CD8-positive, alpha-beta memory T cell (primary cell): ENCODE results near the gene MACROH2A1. TPM values are rescaled to one million over a fixed set of nuclear protein-coding genes. Genes with fewer than 3 reads are reported as not detected.

ENCODE experiments used
- CTCF ChIA-PET: fragments of 350-600 bp; sonication (Branson Sonifier 250); formaldehyde crosslinking; loops from one replicate; lab custom pipeline; 2021; ENCODE audit warnings: antibody characterized with exemption; lab: Charles Lee
- POLR2A ChIA-PET: fragments of 350-600 bp; sonication (Branson Sonifier 250); formaldehyde crosslinking; loops from one replicate; lab custom pipeline; 2021; ENCODE audit warnings: antibody characterized with exemption; lab: Charles Lee
- DNase-seq, 5 donors: peaks; one replicate each; pipeline versions ENCODE4 v3.0.0 to v3.0.0-alpha.2; 2020 to 2022; ENCODE audit warnings: mixed read lengths in 1 of 5
- H3K27ac ChIP-seq: one replicate; pipeline ENCODE4 v1.7.0; 2013; ENCODE audit warnings: low read depth, mild to moderate bottlenecking, low read length, moderate library complexity
- H3K27me3 ChIP-seq: 2 replicates; pipeline ENCODE4 v1.7.0; 2013; ENCODE audit warnings: low read length, mild to moderate bottlenecking; ENCODE audit not compliant: insufficient read depth, poor library complexity, severe bottlenecking
- H3K36me3 ChIP-seq: 2 replicates; pipeline ENCODE4 v1.7.0; 2013; ENCODE audit warnings: mild to moderate bottlenecking, low read length, moderate library complexity; ENCODE audit not compliant: insufficient read depth
- H3K4me1 ChIP-seq: 2 replicates; pipeline ENCODE4 v1.7.0; 2013; ENCODE audit warnings: mild to moderate bottlenecking, low read length, moderate library complexity; ENCODE audit not compliant: insufficient read depth
- H3K4me3 ChIP-seq: 2 replicates; pipeline ENCODE4 v1.7.0; 2013; ENCODE audit warnings: mild to moderate bottlenecking, low read length
- H3K9me3 ChIP-seq: 2 replicates; pipeline ENCODE4 v1.7.0; 2013; ENCODE audit warnings: mild to moderate bottlenecking, low read length
- H3K27ac Mint-ChIP-seq, 8 donors: one replicate each; pipeline ENCODE4 v1.8.0; 2020 to 2021; ENCODE audit warnings: mixed read lengths in 8 of 8, mild to moderate bottlenecking in 6 of 8, inconsistent platforms in 3 of 8, moderate library complexity in 3 of 8
- H3K27me3 Mint-ChIP-seq, 2 donors: one replicate each; pipeline ENCODE4 v1.8.0; 2020 to 2021; ENCODE audit warnings: mixed read lengths in 2 of 2, mild to moderate bottlenecking in 1 of 2, moderate library complexity in 1 of 2
- H3K36me3 Mint-ChIP-seq, 3 donors: one replicate each; pipeline ENCODE4 v1.8.0; 2020 to 2021; ENCODE audit warnings: mixed read lengths in 3 of 3, inconsistent platforms in 1 of 3, mild to moderate bottlenecking in 1 of 3
- H3K4me1 Mint-ChIP-seq, 3 donors: one replicate each; pipeline ENCODE4 v1.8.0; 2020 to 2021; ENCODE audit warnings: mixed read lengths in 3 of 3, inconsistent platforms in 1 of 3, mild to moderate bottlenecking in 1 of 3
- H3K4me3 Mint-ChIP-seq, 7 donors: one replicate each; pipeline ENCODE4 v1.8.0; 2020 to 2021; ENCODE audit warnings: mixed read lengths in 7 of 7, mild to moderate bottlenecking in 6 of 7, moderate library complexity in 4 of 7, inconsistent platforms in 2 of 7
- H3K9me3 Mint-ChIP-seq, 5 donors: one replicate each; pipeline ENCODE4 v1.8.0; 2020 to 2022; ENCODE audit warnings: mixed read lengths in 5 of 5, mild to moderate bottlenecking in 3 of 5, moderate library complexity in 2 of 5, inconsistent platforms in 1 of 5
- polyA plus RNA-seq: library from polyadenylated mRNA; unstranded; fragments of 300-500 nt; fragmentation: Illumina TruSeq; gene quantifications from one replicate; pipeline ENCODE4 v1.2.3, GENCODE V29; 2021
- total RNA-seq, 2 experiments: library from RNA; stranded (reverse); gene quantifications; one replicate each; pipeline ENCODE4 v1.2.3, GENCODE V29; 2021

The MACROH2A1 gene
- total and polyA plus RNA-seq, 3 experiments from 2014 or later = 112 to 202 (median 199) TPM

- Mint-ChIP-seq H3K4me1 (peaks cover 49 to 72% (median 50%) of the 10 kb centered on the region in 3 donors), H3K27me3 (no peaks in the 10 kb centered on the region), H3K4me3 (peak overlapping the region in 1 of 7 donors; percentile 27), H3K27ac (peak overlapping the region in 2 of 8 donors; percentile 15 to 51), H3K9me3 (no peaks in the 10 kb centered on the region), H3K36me3 (peaks cover 13 to 93% (median 27%) of the 10 kb centered on the region in 3 donors)
- H3K27me3 ChIP-seq = no peaks in the 10 kb centered on the region
- H3K27ac ChIP-seq = no peak overlapping the region
- no peak for DNase-seq
- ChIA-PET POLR2A (no interaction called here), CTCF (no interaction called here)
- no peak overlapping the region for H3K4me3 ChIP-seq
- H3K36me3 ChIP-seq = peaks cover 24% of the 10 kb centered on the region
- H3K4me1 ChIP-seq = peaks cover 11% of the 10 kb centered on the region
- H3K9me3 ChIP-seq = no peaks in the 10 kb centered on the region
Measured at GRCh38 chr5:135385576-135385975, 13.5 kb downstream of the MACROH2A1 start.

GRCh38 chr5:135384898-135385297 lies 14.1 kb downstream of the MACROH2A1 start:
- H3K9me3 ChIP-seq = no peaks in the 10 kb centered on the region
- no peak overlapping the region for H3K4me3 ChIP-seq
- no peaks in the 10 kb centered on the region for H3K27me3 ChIP-seq
- POLR2A ChIA-PET = no interaction called here
- H3K36me3 ChIP-seq = peaks cover 30% of the 10 kb centered on the region
- no peak for DNase-seq
- no peaks in the 10 kb centered on the region for H3K27me3 Mint-ChIP-seq
- H3K4me1 Mint-ChIP-seq = peaks cover 43 to 67% (median 44%) of the 10 kb centered on the region in 3 donors
- peaks cover 9% of the 10 kb centered on the region for H3K4me1 ChIP-seq
- H3K27ac Mint-ChIP-seq = no peak overlapping the region
- no peak overlapping the region for H3K27ac ChIP-seq
- no peak overlapping the region for H3K4me3 Mint-ChIP-seq
- CTCF ChIA-PET = no interaction called here
- no peaks in the 10 kb centered on the region for H3K9me3 Mint-ChIP-seq
- peaks cover 13 to 94% (median 31%) of the 10 kb centered on the region in 3 donors for H3K36me3 Mint-ChIP-seq

DNA sequence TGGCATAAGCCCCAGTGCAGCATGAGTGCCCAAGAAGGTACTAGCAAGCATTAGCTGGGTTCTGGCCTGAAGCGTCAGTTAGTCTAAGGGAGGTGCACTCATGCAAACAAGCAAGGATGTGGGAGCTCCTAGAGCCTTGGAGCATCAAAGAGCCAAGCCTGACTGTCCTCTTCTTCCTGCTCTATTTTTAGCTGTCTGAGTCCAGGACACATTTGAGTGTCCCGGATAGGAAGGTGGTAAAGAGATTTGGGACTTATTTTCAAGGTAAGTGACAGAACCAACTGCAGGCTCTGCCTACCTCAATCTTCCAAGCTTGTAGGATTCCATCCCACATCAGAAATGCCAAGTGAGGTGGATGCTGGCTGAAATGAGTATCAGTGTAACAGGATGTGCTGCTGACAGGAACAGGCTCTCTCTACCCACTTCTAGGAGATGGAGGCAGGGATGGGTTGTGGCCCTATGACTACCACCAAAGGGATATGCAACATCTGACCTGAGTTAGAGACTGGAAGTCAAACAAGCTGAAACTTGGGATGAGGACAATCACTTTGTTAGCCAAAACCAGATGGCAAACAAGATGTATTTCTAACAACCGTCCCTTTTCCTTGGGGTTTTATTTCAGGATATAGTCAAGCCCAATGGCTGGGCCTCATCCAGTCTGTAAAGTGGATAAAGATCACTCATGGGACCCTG lies 15.1 kb downstream of the MACROH2A1 start:
- H3K27ac Mint-ChIP-seq = peak overlapping the region in 1 of 8 donors; percentile 72
- no peak overlapping the region for H3K4me3 ChIP-seq
- peaks cover 13 to 94% (median 36%) of the 10 kb centered on the region in 3 donors for H3K36me3 Mint-ChIP-seq
- no peaks in the 10 kb centered on the region for H3K9me3 ChIP-seq
- H3K27me3 Mint-ChIP-seq = no peaks in the 10 kb centered on the region
- H3K27me3 ChIP-seq = no peaks in the 10 kb centered on the region
- ChIA-PET POLR2A (no interaction called here), CTCF (no interaction called here)
- H3K4me1 Mint-ChIP-seq = peaks cover 38 to 60% (median 38%) of the 10 kb centered on the region in 3 donors
- no peak overlapping the region for H3K27ac ChIP-seq
- no peak for DNase-seq
- H3K36me3 ChIP-seq = peaks cover 38% of the 10 kb centered on the region
- H3K4me1 ChIP-seq = peaks cover 9% of the 10 kb centered on the region
- H3K9me3 Mint-ChIP-seq = no peaks in the 10 kb centered on the region
- no peak overlapping the region for H3K4me3 Mint-ChIP-seq

GRCh38 chr5:135382981-135383380 lies 16.1 kb downstream of the MACROH2A1 start:
- no peaks in the 10 kb centered on the region for H3K9me3 ChIP-seq
- H3K4me3 ChIP-seq = no peak overlapping the region
- POLR2A ChIA-PET = no interaction called here
- no peak overlapping the region for H3K4me3 Mint-ChIP-seq
- CTCF ChIA-PET = no interaction called here
- H3K27me3 ChIP-seq = no peaks in the 10 kb centered on the region
- H3K27me3 Mint-ChIP-seq = no peaks in the 10 kb centered on the region
- peaks cover 36% of the 10 kb centered on the region for H3K36me3 ChIP-seq
- no peaks in the 10 kb centered on the region for H3K9me3 Mint-ChIP-seq
- no peak for DNase-seq
- H3K4me1 Mint-ChIP-seq = peaks cover 37 to 57% (median 40%) of the 10 kb centered on the region in 3 donors
- peaks cover 13 to 94% (median 36%) of the 10 kb centered on the region in 3 donors for H3K36me3 Mint-ChIP-seq
- no peak overlapping the region for H3K27ac ChIP-seq
- no peak overlapping the region for H3K27ac Mint-ChIP-seq
- peaks cover 9% of the 10 kb centered on the region for H3K4me1 ChIP-seq

DNA sequence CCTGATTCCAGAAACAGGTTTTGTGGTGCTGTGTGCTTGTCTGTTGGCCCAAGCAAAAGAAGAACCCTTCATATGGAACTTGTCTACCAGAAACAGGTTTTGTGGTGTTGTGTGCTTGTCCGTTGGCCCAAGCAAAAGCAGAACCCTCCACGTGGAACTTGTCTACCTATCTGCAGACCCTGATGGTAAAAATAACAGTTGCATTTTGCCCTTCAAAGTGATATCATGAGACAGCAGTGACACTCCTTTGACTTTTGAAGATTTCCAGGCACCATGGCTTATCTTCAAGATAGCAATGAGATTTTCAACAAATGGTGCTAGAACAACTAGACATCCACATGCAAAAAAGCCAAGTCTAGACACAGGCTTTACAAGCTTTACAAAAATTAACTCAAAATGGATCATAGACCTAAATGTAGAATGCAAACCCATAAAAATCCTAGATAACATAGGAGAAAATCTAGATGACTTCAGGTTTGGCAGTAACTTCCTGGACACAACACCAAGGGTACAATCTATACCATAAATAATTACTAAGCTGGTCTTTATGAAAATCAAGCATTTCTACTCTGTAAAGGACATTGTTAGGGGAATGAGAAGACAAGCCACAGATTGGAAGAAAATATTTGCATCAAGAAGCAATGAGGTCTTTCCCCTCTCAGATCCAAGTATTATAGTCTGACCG lies 16.8 kb downstream of the MACROH2A1 start:
- H3K27ac Mint-ChIP-seq = peak overlapping the region in 2 of 8 donors; percentile 14 to 29
- H3K36me3 Mint-ChIP-seq = peaks cover 10 to 94% (median 36%) of the 10 kb centered on the region in 3 donors
- H3K27me3 Mint-ChIP-seq = no peaks in the 10 kb centered on the region
- Histone ChIP-seq H3K27me3 (no peaks in the 10 kb centered on the region), H3K27ac (no peak overlapping the region), H3K36me3 (peaks cover 38% of the 10 kb centered on the region), H3K4me1 (peaks cover 3% of the 10 kb centered on the region), H3K9me3 (no peaks in the 10 kb centered on the region), H3K4me3 (no peak overlapping the region)
- no peak for DNase-seq
- no peaks in the 10 kb centered on the region for H3K9me3 Mint-ChIP-seq
- CTCF ChIA-PET = no interaction called here
- POLR2A ChIA-PET = no interaction called here
- no peak overlapping the region for H3K4me3 Mint-ChIP-seq
- peaks cover 36 to 54% (median 39%) of the 10 kb centered on the region in 3 donors for H3K4me1 Mint-ChIP-seq

GRCh38 chr5:135379046-135379654 lies 19.9 kb downstream of the MACROH2A1 start:
- Histone ChIP-seq H3K36me3 (peaks cover 42% of the 10 kb centered on the region), H3K9me3 (no peaks in the 10 kb centered on the region), H3K27ac (no peak overlapping the region), H3K4me1 (peaks cover under 1% of the 10 kb centered on the region), H3K27me3 (no peaks in the 10 kb centered on the region), H3K4me3 (no peak overlapping the region)
- Mint-ChIP-seq H3K36me3 (peaks cover 8 to 89% (median 28%) of the 10 kb centered on the region in 3 donors), H3K9me3 (no peaks in the 10 kb centered on the region), H3K4me3 (no peak overlapping the region), H3K4me1 (peaks cover 35 to 59% (median 57%) of the 10 kb centered on the region in 3 donors), H3K27me3 (no peaks in the 10 kb centered on the region), H3K27ac (peak overlapping the region in 3 of 8 donors; percentile 17 to 48 (median 21))
- DNase-seq = no peak
- ChIA-PET POLR2A (interaction anchor here (1.3 kb wide), 1 partner anchor 20 kb away, joined by 4 read pairs; no protein-coding TSS in a partner anchor), CTCF (interaction anchor here (1.7 kb wide), 1 partner anchor 9 kb away, joined by 3 read pairs; no protein-coding TSS in a partner anchor)

DNA sequence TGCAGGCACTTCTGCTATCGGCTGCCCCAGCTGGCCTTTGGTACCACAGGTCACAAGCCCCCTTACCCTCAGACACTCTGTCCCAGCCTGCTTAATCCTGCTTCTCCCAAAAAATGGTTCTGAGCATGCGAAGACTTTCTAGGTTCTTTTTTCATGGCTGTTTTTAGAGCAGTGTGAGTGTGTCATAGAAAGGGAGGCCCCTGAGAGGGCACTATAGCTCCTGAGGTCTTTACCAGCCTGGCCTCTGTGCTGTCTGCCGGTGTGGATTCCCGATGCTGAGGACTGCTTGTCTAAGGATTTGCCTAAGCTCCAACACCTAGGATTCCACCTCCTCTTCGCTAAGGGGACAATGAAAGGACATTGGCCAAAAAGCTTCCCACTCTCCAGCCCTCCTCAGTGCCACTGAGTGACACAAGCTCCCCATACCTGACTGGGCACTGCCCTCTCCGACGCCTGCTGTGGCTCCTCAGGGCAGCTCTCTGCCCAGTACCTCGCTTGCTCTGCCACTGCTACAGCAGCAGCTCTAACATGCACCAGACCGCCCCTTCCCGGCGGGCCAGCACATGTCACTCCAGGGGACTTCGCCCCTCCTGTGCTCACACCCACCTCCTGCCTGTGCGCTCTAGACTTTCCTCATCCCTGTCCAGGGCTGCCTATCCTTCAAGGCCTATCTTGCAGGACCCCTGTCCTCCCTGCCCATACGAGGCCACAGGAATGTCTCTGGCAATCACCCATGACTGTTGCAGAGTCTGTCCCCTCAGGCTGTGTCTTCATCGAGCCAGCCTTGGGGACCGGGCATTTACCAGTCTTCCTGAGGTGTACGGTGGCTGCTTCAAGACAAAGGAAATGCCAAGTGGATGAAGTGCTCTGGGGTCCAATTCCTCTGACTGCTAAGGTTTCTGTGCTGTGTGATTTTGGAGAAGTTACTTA lies 21.0 kb downstream of the MACROH2A1 start:
- DNase-seq = no peak
- peaks cover 39% of the 10 kb centered on the region for H3K36me3 ChIP-seq
- no peak overlapping the region for H3K4me3 ChIP-seq
- peaks cover 12% of the 10 kb centered on the region for H3K4me1 ChIP-seq
- Mint-ChIP-seq H3K27ac (peak overlapping the region in 3 of 8 donors; percentile 42 to 70 (median 44)), H3K27me3 (no peaks in the 10 kb centered on the region), H3K4me1 (peaks cover 44 to 67% (median 64%) of the 10 kb centered on the region in 3 donors), H3K36me3 (peaks cover 8 to 90% (median 28%) of the 10 kb centered on the region in 3 donors), H3K9me3 (no peaks in the 10 kb centered on the region), H3K4me3 (no peak overlapping the region)
- H3K27ac ChIP-seq = no peak overlapping the region
- ChIA-PET CTCF (no interaction called here), POLR2A (no interaction called here)
- no peaks in the 10 kb centered on the region for H3K9me3 ChIP-seq
- no peaks in the 10 kb centered on the region for H3K27me3 ChIP-seq
